ENCODE data around the gene CXCL6.

The CXCL6 gene

GRCh38 chr4:73843369-73843768 is 6.9 kb downstream of the CXCL6 start:
- no peak for DNase-seq

GRCh38 chr4:73844345-73844744 is 7.9 kb downstream of the CXCL6 start:
- no peak for DNase-seq

- no peak for DNase-seq
These were observed 8.3 kb downstream of the CXCL6 start for GRCh38 chr4:73844806-73845205.

GRCh38 chr4:73847526-73848182 is 11.2 kb downstream of the CXCL6 start:
- DNase-seq = peak; percentile 71

GRCh38 chr4:73848183-73848777 is 11.8 kb downstream of the CXCL6 start:
- DNase-seq = no peak

GRCh38 chr4:73850261-73850970 is 13.9 kb downstream of the CXCL6 start:
- DNase-seq = no peak

- DNase-seq = no peak
These were observed 14.8 kb downstream of the CXCL6 start for GRCh38 chr4:73851293-73851692.

GRCh38 chr4:73852771-73853170 is 16.3 kb downstream of the CXCL6 start:
- no peak for DNase-seq

GRCh38 chr4:73853246-73853704 is 16.8 kb downstream of the CXCL6 start, which contains the start of gene PF4V1:
Gene PF4V1 (plus strand): TSS chr4:73853296. CDS start chr4:73853363, 67 bp downstream.
- no peak for DNase-seq

GRCh38 chr4:73853718-73854473 is 17.4 kb downstream of the CXCL6 start:
- no peak for DNase-seq

GRCh38 chr4:73855406-73855805 is 18.9 kb downstream of the CXCL6 start:
- no peak for DNase-seq

- DNase-seq = no peak
These were observed 20.0 kb downstream of the CXCL6 start for GRCh38 chr4:73856518-73856917.

GRCh38 chr4:73859614-73860088 is 23.2 kb downstream of the CXCL6 start:
- no peak for DNase-seq

GRCh38 chr4:73860181-73860580 is 23.7 kb downstream of the CXCL6 start:
- no peak for DNase-seq

GRCh38 chr4:73860917-73861316 is 24.4 kb downstream of the CXCL6 start:
- DNase-seq = no peak

GRCh38 chr4:73862322-73862721 is 25.8 kb downstream of the CXCL6 start:
- no peak for DNase-seq

- DNase-seq = no peak
These were observed 27.9 kb downstream of the CXCL6 start for GRCh38 chr4:73864365-73864764.

GRCh38 chr4:73864961-73865360 is 28.5 kb downstream of the CXCL6 start:
- DNase-seq = no peak

- no peak for DNase-seq
These were observed 29.1 kb downstream of the CXCL6 start for GRCh38 chr4:73865431-73866096.

- no peak for DNase-seq
These were observed 29.8 kb downstream of the CXCL6 start for GRCh38 chr4:73866246-73866645.

GRCh38 chr4:73867783-73868182 is 31.3 kb downstream of the CXCL6 start:
- DNase-seq = no peak
